SK-N-MC (cell line): ENCODE data around the gene RTL10.
A peak's percentile ranks its signal among the peaks of the same experiment; 100 is the strongest.

Experiments used
- DNase-seq: peaks from one replicate; pipeline ENCODE4 v3.0.0-alpha.2; 2011; ENCODE audit warnings: low read depth, low spot score
- H3K27ac ChIP-seq: fragments of 200-600 bp; sonication (generic); 2 replicates; pipeline ENCODE4 v1.5.1; 2016; ENCODE audit warnings: mixed run types
- H3K36me3 ChIP-seq: fragments of 200-600 bp; sonication (generic); 2 replicates; pipeline ENCODE4 v1.6.1; 2017; ENCODE audit warnings: antibody characterized with exemption, low read length, mixed read lengths; ENCODE audit not compliant: insufficient read depth
- H3K4me3 ChIP-seq: fragments of 200-600 bp; sonication (generic); 2 replicates; pipeline ENCODE4 v1.5.1; 2016
- H3K9ac ChIP-seq: fragments of 200-600 bp; sonication (generic); 2 replicates; pipeline ENCODE4 v1.8.0; 2017; ENCODE audit warnings: mixed run types, mixed read lengths; ENCODE audit not compliant: insufficient read length
- H3K9me3 ChIP-seq: fragments of 200-600 bp; sonication (generic); 2 replicates; pipeline ENCODE4 v1.6.1; 2017; ENCODE audit warnings: low read depth, mild to moderate bottlenecking, antibody characterized with exemption, low read length, moderate library complexity, mixed read lengths
- EZH2 ChIP-seq: fragments of 200-600 bp; sonication (generic); IDR thresholded peaks from one replicate; pipeline ENCODE4 v1.6.1; 2017; ENCODE audit warnings: antibody characterized with exemption
- FOXP2 ChIP-seq: optimal IDR thresholded peaks from 2 replicates; pipeline ENCODE3; 2011; ENCODE audit warnings: mild to moderate bottlenecking, moderate library complexity; ENCODE audit not compliant: insufficient read depth; ENCODE audit errors: extremely low read length, control extremely low read depth
- POLR2AphosphoS5 ChIP-seq: IDR thresholded peaks from 2 replicates; pipeline ENCODE4 v1.6.1; 2012; ENCODE audit warnings: mild to moderate bottlenecking, low read depth, low read length, borderline replicate concordance

RTL10 gene

GRCh38 chr22:19851291-19852176 lies 3.1 kb downstream of the RTL10 start:
- Histone ChIP-seq H3K4me3 (no peak overlapping the region), H3K9me3 (no peaks in the 10 kb centered on the region), H3K9ac (no peak overlapping the region), H3K27ac (no peak overlapping the region), H3K36me3 (peaks cover 34% of the 10 kb centered on the region)
- TF ChIP-seq FOXP2 (no peak), EZH2 (no peak), POLR2AphosphoS5 (no peak)
- no peak for DNase-seq

GRCh38 chr22:19850763-19851109 lies 3.9 kb downstream of the RTL10 start:
- Histone ChIP-seq H3K9me3 (no peaks in the 10 kb centered on the region), H3K36me3 (peaks cover 34% of the 10 kb centered on the region), H3K9ac (no peak overlapping the region), H3K4me3 (no peak overlapping the region), H3K27ac (no peak overlapping the region; the same call in 1 of the 2 replicates)
- no peak for DNase-seq
- TF ChIP-seq POLR2AphosphoS5 (no peak), EZH2 (no peak), FOXP2 (no peak)

GRCh38 chr22:19849835-19850762 lies 4.6 kb downstream of the RTL10 start:
- no peak for DNase-seq
- Histone ChIP-seq H3K9me3 (no peaks in the 10 kb centered on the region), H3K4me3 (no peak overlapping the region), H3K9ac (no peak overlapping the region), H3K36me3 (peaks cover 34% of the 10 kb centered on the region), H3K27ac (no peak overlapping the region; the same call in 1 of the 2 replicates)
- TF ChIP-seq EZH2 (no peak), FOXP2 (no peak), POLR2AphosphoS5 (no peak; the same call in 1 of the 2 replicates)

- no peak for DNase-seq
- Histone ChIP-seq H3K9me3 (no peaks in the 10 kb centered on the region), H3K9ac (no peak overlapping the region), H3K4me3 (no peak overlapping the region), H3K27ac (no peak overlapping the region), H3K36me3 (peaks cover 34% of the 10 kb centered on the region)
- TF ChIP-seq EZH2 (no peak), FOXP2 (no peak), POLR2AphosphoS5 (peak; percentile 15; the same call in 1 of the 2 replicates)
These were observed 6.1 kb downstream of the RTL10 start for GRCh38 chr22:19848298-19849224.

GRCh38 chr22:19847345-19847632 lies 7.4 kb downstream of the RTL10 start:
- no peak for TF ChIP-seq FOXP2
- no peak for TF ChIP-seq EZH2
- no peak for TF ChIP-seq POLR2AphosphoS5
- Histone ChIP-seq H3K4me3 (no peak overlapping the region), H3K9ac (no peak overlapping the region), H3K36me3 (peaks cover 28% of the 10 kb centered on the region), H3K27ac (no peak overlapping the region), H3K9me3 (no peaks in the 10 kb centered on the region)
- no peak for DNase-seq

- peaks cover 23% of the 10 kb centered on the region for H3K36me3 ChIP-seq
- no peak overlapping the region for H3K9ac ChIP-seq
- H3K27ac ChIP-seq = no peak overlapping the region
- no peak for DNase-seq
- no peak overlapping the region for H3K4me3 ChIP-seq
- TF ChIP-seq FOXP2 (no peak), POLR2AphosphoS5 (no peak), EZH2 (no peak)
- H3K9me3 ChIP-seq = no peaks in the 10 kb centered on the region
These were observed 7.9 kb downstream of the RTL10 start for GRCh38 chr22:19846620-19847344.

GRCh38 chr22:19845054-19845722 lies 9.5 kb downstream of the RTL10 start:
- H3K36me3 ChIP-seq = peaks cover 7% of the 10 kb centered on the region; the same call in 1 of the 2 replicates
- no peak for DNase-seq
- H3K27ac ChIP-seq = no peak overlapping the region
- no peak overlapping the region for H3K4me3 ChIP-seq
- no peak for TF ChIP-seq POLR2AphosphoS5
- TF ChIP-seq FOXP2 = no peak
- TF ChIP-seq EZH2 = no peak
- H3K9ac ChIP-seq = no peak overlapping the region
- no peaks in the 10 kb centered on the region for H3K9me3 ChIP-seq
